SK-N-SH treated with all-trans-retinoic acid at 6 μM for 48 hours (cell line): Measurements from ENCODE around the gene C11orf21.

Experiments used
- ARNTL ChIP-seq: fragments of 450-650 bp; formaldehyde crosslinking; IDR thresholded peaks from 2 replicates; pipeline ENCODE4 v1.5.0; 2020; ENCODE audit warnings: low read depth, mild to moderate bottlenecking, moderate library complexity, borderline replicate concordance
- ISL1 ChIP-seq: fragments of 250-450 bp; sonication (Bioruptor Pico); IDR thresholded peaks from 2 replicates; pipeline ENCODE4 v2.1.2; 2022; ENCODE audit warnings: mild to moderate bottlenecking, moderate library complexity
- OSR1 ChIP-seq: fragments of 250-450 bp; sonication (Bioruptor Pico); IDR thresholded peaks from 2 replicates; pipeline ENCODE4 v1.8.0; 2022; ENCODE audit warnings: moderate library complexity, mild to moderate bottlenecking, inconsistent platforms
- PPARA ChIP-seq: fragments of 250-450 bp; sonication (Bioruptor Pico); IDR thresholded peaks from 2 replicates; pipeline ENCODE4 v1.5.0; 2020; ENCODE audit warnings: mild to moderate bottlenecking, borderline replicate concordance
- RARB ChIP-seq: fragments of 250-450 bp; sonication (Bioruptor Pico); IDR thresholded peaks from 2 replicates; pipeline ENCODE4 v1.8.0; 2021; ENCODE audit warnings: mild to moderate bottlenecking, moderate library complexity

DNA sequence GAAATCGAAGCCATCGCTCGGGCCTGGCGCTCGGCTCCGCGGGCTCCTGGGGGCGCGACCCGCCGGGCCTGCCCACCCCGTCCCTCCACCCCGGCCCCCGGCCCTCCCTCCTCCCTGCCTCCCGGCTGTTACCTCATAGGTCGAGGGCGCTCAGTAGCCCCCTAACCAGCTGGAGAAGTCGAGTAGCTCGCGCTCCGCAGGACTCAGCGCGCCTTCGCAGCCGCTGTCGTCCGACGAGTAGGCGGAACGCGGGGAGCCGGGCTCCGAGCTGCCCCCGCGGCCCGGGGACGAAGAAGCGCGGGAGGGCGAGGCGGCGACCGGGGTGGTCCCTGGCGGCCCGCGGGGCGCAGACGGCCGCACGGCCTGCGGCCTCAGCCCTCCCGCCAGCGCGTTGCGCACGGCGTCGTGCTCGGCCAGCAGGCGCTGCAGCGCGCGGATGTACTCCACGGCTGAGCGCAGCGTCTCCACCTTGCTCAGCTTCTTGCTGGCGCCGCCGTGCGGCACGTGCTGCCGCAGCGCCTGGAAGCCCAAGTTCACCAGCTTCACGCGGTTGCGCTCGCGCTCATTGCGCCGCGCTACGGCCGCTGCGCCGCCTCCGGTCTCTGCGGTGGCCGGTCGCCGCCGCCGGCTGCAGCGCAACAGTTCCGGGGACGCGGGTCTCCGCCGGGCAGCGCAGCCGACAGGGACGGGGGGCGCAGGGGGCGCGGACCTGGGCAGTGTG is 32.0 kb downstream of the C11orf21 start:
- no peak for TF ChIP-seq ISL1 (CRISPR knock-in tag)
- TF ChIP-seq ARNTL (CRISPR knock-in tag): no peak
- TF ChIP-seq OSR1 (CRISPR knock-in tag): no peak
- no peak for TF ChIP-seq RARB (CRISPR knock-in tag)
- no peak for TF ChIP-seq PPARA
